ENCODE measurements around the gene YIPF7.

GRCh38 chr4:44675366-44675765 lies 23.9 kb upstream of the YIPF7 start:
- no peak for TF ChIP-seq CTCF (IDR thresholded peaks at IDR 0.05)
- no peak for TF ChIP-seq POLR2A (IDR thresholded peaks at IDR 0.05)

Data from uterus (tissue), 2 donors.